NCI-H526 treated with DMSO at 0.1 percent for 48 hours (cell line): ENCODE data around the gene PTPRN2.
"Not testable (repeated sequence)": the region's sequence is repeated elsewhere in the genome, so short reads cannot be mapped to it uniquely, and the experiment has no call there.

Experiments used
- DNase-seq: peaks from one replicate; lab custom pipeline; 2025; lab: John Stamatoyannopoulos, UW

Gene PTPRN2

GRCh38 chr7:157711353-157711888 is 876.2 kb downstream of the PTPRN2 start:
- DNase-seq, result no peak

- DNase-seq, result no peak
Observed at GRCh38 chr7:157710396-157710795, 877.2 kb downstream of the PTPRN2 start.

GRCh38 chr7:157709531-157710251 is 877.9 kb downstream of the PTPRN2 start:
- DNase-seq, result no peak

- no peak for DNase-seq
Observed at GRCh38 chr7:157708919-157709295, 878.7 kb downstream of the PTPRN2 start.

- DNase-seq, result no peak
Observed at GRCh38 chr7:157707983-157708918, 879.4 kb downstream of the PTPRN2 start.

- no peak for DNase-seq
Observed at GRCh38 chr7:157704365-157704764, 883.3 kb downstream of the PTPRN2 start.

- DNase-seq, result no peak
Observed at GRCh38 chr7:157703534-157704195, 884.0 kb downstream of the PTPRN2 start.

GRCh38 chr7:157703131-157703530 is 884.5 kb downstream of the PTPRN2 start:
- DNase-seq, result no peak

GRCh38 chr7:157702311-157703023 is 885.2 kb downstream of the PTPRN2 start:
- no peak for DNase-seq

- not testable (repeated sequence) for DNase-seq
Observed at GRCh38 chr7:157701395-157702180, 886.0 kb downstream of the PTPRN2 start.

GRCh38 chr7:157700231-157701005 is 887.2 kb downstream of the PTPRN2 start:
- no peak for DNase-seq

- DNase-seq, result peak; percentile 37
Observed at GRCh38 chr7:157699357-157700013, 888.1 kb downstream of the PTPRN2 start.

- DNase-seq, result not testable (repeated sequence)
Observed at GRCh38 chr7:157697287-157697686, 890.3 kb downstream of the PTPRN2 start.

- not testable (repeated sequence) for DNase-seq
Observed at GRCh38 chr7:157695609-157696008, 892.0 kb downstream of the PTPRN2 start.

- no peak for DNase-seq
Observed at GRCh38 chr7:157694376-157694665, 893.3 kb downstream of the PTPRN2 start.

GRCh38 chr7:157693521-157694375 is 893.9 kb downstream of the PTPRN2 start:
- no peak for DNase-seq

GRCh38 chr7:157693071-157693520 is 894.5 kb downstream of the PTPRN2 start:
- no peak for DNase-seq

- DNase-seq, result no peak
Observed at GRCh38 chr7:157692460-157693011, 895.1 kb downstream of the PTPRN2 start.
